HG02973 (cell line): Measurements from ENCODE around the gene HIVEP2.

ENCODE experiments used
- ATAC-seq: cut with Tn5 transposase; IDR thresholded peaks from one replicate; pipeline ENCODE4 v1.9.1; 2021; ENCODE audit warnings: moderate library complexity; ENCODE audit not compliant: unreplicated experiment

The HIVEP2 gene

GRCh38 chr6:142823256-142823902 lies 121.6 kb downstream of the HIVEP2 start:
- no peak for ATAC-seq

GRCh38 chr6:142822842-142823241 lies 122.1 kb downstream of the HIVEP2 start:
- no peak for ATAC-seq

DNA sequence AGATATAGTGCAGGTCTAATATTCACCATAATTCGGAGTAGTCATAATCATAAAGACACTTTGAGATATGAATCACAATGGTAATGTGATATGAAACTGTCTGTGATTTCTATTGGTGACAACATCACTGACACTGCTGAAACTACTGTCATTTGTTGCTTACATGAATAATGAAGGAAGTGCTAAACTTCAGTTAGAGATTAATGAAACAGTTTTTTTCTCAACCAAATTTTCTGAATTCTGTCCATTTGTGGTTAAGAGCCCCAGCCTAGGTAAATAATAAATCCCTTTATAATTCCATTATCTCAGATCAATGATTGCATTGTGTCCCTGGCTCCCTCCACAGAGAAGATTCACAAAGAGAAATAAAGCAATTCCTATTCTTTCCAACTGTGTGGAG lies 122.6 kb downstream of the HIVEP2 start:
- peak; percentile 81 for ATAC-seq

DNA sequence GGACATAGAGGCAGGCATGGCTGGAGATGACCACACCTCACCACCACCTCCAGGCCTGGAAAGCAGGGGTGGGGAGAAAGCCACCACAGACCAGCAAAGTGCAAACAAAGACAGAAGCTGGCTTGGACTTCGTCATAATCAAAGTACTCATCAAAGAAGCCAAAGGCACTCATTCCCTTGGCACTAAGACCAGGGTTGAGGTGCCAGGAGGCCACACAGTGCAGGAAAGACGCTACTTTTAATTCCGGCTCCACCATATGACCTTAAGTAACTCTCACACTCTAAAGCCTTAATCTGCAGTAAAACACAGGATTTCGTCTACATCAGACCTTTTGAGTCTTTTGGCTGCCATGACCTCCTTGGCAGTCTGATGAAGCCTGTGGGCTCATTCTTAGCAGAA lies 123.1 kb downstream of the HIVEP2 start:
- ATAC-seq, result no peak

- ATAC-seq, result no peak
Observed at GRCh38 chr6:142821164-142821716, 123.7 kb downstream of the HIVEP2 start.

GRCh38 chr6:142820338-142821051 lies 124.5 kb downstream of the HIVEP2 start:
- no peak for ATAC-seq

DNA sequence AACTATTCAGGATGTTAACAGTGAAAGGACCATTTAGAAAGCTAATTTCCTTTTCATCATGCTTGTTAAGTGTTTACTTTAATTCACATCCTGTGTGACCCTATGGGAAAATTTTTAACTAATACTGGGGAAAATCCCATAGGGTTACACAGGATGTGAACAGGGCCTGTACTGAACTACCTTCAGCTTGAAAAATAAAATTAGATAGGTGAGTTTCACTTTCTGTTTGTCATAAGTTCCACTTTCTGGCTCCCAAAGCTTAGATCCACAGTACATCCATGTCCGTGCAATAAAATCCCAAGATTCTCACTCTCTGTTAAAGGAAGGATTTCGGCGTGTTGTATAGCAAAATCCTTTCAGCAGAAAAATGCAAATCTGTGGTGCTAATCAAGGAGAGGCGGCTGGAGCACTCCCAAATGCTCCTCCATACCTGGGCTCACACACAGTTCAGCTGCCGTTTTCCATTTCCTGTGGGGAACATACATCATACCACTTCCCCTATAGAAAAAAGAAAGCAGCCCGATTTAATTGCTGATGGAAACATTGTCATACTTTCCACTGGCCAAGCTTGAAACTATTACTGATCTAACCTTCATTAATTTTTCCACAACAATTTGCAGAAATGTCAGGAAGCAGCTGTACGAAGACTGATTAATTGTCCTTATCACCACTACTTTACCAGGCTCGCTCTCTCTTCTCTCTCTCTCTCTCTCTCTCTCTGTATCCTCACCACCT lies 125.2 kb downstream of the HIVEP2 start:
- ATAC-seq, result peak; percentile 56

GRCh38 chr6:142816486-142816885 lies 128.5 kb downstream of the HIVEP2 start:
- ATAC-seq, result no peak

- no peak for ATAC-seq
Observed at GRCh38 chr6:142816031-142816430, 128.9 kb downstream of the HIVEP2 start.

- no peak for ATAC-seq
Observed at GRCh38 chr6:142811923-142812322, 133.1 kb downstream of the HIVEP2 start.

DNA sequence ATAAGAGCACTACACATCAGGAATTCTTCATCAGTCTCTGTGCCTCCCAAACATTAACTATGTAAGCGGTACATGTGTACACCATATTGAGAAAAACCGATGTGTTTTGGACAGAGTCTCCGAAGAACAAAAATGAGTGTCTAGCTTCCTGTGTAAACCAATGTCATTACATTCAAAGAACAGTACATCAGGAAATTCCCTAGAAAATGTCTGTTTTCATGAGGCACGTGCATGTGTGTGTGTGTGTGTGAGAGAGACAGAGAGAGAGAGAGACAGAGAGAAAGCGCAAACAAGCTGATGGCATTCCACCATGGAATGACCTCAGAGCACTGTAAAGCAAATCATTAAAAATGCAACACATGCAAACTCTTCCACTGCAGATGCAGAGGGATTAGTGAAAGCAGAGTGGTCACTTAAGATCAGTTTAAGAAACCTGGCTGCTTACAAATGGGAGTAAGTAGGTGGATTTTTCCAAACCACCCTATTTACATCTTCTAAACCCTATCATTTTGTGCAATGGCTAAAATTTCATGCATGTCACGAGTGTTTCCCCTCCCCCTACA lies 133.9 kb downstream of the HIVEP2 start:
- ATAC-seq, result peak; percentile 48

DNA sequence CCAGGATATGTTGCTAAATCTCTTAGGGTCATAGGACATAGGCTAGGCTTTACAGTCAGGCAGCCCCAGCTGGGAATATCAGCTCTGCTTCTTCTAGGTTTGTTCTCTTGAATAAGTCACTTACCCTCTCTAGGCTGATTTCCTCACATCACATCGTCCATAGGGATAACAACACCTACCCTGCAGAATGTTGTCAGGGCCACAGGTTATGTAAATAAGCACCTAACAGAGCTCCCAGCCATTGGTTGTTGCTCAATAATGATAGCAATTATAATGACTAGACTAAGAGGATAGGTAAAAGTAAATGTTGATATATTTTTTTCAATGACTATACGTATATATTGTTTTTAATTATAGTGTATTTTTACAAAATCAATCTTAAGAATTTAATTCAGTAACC lies 135.0 kb downstream of the HIVEP2 start:
- ATAC-seq, result no peak

GRCh38 chr6:142808405-142809061 lies 136.4 kb downstream of the HIVEP2 start:
- ATAC-seq, result no peak

DNA sequence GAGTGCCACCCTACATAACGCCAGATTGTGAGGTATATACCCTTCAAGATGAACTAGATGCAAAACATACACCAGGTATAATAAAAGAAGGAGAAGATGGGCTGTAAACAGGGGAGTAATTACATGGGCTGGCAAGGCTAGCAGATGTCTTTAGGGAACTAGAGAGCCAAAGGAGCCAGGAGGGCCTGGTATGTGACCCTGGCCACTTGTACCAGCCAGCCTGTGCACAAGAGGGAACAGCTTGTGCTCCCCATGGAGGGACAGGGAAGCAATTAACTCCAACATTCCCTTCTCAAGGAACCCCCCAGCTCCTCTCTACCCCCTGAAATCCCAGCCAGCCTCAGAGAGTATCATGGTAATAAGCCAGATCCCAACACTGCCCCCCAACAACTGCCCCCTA lies 139.9 kb downstream of the HIVEP2 start:
- ATAC-seq, result no peak

DNA sequence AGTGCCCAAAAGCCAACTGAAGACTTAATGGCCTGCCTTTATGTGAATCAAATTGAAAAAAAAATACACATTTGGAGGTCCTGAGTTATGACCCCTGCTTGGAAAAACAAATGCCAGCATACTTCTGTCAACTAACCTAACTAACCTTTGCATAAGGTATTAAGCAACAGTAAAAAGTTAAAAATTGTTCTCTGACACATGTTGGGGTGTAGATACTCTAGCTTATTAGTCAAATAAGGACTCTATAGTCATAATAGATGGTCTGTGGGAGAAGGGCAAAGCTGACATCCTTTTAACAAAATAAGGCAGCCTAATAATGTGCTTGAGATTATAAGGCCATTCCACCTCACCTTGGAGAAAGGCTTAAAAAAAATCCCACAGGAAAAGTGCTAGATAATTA lies 140.5 kb downstream of the HIVEP2 start:
- ATAC-seq, result no peak

DNA sequence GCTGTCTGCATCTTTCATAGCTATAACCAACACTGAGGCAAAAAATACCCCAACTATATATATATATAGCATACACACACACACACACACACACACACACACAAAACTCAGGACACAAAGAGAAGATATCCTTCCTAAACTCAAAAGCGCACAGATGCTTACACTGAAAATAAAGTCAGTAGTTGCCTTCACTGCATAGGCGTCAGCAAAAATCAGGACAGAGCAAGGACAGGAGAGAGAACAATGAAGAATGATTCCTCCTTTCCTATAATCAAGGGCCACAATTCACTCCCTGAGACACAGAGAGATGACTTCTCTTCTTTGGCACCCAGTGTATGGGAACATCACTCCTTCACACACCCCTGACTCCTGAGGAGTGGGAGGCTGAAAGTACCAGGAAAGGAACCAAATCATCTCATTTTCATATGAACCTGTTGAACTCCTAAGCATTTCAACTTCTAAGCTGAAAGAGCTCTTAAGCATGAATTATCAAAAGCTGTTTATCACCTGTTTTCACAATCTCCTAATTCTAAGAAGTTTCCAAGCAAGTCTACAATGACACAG lies 141.4 kb downstream of the HIVEP2 start:
- ATAC-seq, result no peak

- ATAC-seq, result no peak
Observed at GRCh38 chr6:142803032-142803431, 141.9 kb downstream of the HIVEP2 start.

DNA sequence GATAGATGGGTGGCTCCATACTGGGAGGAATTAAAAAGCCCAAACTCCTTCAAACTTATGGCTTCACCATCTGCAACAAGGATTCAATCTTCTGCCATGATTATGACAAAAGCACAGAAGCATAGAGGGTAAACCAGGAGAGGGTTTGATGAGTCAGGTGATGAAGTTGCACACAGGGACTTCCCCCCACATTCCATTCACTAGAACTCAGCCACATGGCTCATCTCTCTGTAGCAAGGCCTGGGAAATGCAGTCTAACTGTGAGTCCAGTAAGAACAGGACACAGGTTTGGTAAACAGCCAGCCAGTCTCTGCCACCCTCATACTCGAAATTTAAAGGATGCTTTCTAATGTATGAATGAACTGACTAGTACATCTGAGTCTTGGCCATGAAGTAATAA lies 142.9 kb downstream of the HIVEP2 start:
- ATAC-seq, result no peak

GRCh38 chr6:142800240-142800639 lies 144.7 kb downstream of the HIVEP2 start:
- no peak for ATAC-seq

GRCh38 chr6:142799639-142800038 lies 145.3 kb downstream of the HIVEP2 start:
- no peak for ATAC-seq

GRCh38 chr6:142797159-142797558 lies 147.8 kb downstream of the HIVEP2 start:
- ATAC-seq, result no peak
